AML-193 (cell line): ENCODE data around the gene COL4A1.

Source experiments
- DNase-seq, 2 experiments: peaks; one replicate each; lab custom pipeline; 2025; lab: John Stamatoyannopoulos, UW

COL4A1 gene

DNA sequence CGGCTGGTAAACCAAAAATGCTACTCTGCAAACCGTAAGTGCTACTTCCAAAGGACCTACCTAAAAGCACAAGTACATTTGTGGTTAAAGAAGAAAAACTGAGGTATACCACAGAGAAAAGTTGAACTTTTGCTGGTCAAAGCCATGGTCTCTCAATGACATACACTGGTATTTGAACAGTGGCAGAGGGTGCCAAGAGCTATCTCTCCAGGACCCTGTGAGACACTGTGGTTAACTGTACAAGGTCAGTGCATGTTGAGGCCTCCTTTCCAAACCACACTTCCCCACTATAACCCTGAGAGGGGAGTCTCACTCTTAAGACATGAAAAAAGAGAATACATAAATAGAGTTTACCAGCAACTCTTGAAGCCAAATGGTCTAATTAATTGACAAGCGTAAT lies 49.5 kb downstream of the COL4A1 start:
- no peak for DNase-seq

DNA sequence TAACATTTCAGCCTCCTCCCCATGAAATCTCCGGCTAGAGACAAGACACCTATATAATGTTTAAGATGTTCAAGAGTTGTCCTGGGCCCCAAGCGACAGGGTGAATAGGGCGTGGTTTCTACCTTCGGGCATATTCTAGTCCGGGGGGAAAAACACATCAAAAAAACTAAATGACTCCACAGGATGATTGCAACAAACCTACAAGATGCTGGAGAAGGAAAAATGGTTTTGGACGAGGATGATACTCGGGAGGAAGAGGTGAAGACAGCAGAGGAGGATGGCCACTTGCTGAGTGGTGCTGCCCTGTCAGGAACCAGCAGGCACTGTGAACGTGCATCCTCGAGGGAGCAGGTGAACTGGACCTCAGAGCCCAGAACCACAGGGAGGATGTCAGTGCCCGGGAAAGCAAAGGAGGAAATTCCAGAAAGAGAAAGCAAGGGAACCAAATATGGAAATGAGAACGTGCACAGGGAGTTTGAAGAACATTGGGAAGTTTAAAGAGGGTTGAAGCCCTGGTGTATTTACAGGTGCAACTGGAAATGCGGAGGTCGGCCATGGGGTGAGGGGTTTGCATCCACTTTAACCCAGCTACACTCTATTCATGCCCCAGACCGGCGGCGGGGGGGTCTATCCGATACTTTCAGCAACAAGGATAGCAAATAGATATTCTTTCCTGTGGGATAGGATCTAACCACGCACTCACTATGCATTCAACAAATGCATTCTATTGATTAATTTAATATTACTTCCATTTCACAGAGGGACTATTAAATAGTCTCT lies 50.6 kb downstream of the COL4A1 start:
- no peak for DNase-seq

DNA sequence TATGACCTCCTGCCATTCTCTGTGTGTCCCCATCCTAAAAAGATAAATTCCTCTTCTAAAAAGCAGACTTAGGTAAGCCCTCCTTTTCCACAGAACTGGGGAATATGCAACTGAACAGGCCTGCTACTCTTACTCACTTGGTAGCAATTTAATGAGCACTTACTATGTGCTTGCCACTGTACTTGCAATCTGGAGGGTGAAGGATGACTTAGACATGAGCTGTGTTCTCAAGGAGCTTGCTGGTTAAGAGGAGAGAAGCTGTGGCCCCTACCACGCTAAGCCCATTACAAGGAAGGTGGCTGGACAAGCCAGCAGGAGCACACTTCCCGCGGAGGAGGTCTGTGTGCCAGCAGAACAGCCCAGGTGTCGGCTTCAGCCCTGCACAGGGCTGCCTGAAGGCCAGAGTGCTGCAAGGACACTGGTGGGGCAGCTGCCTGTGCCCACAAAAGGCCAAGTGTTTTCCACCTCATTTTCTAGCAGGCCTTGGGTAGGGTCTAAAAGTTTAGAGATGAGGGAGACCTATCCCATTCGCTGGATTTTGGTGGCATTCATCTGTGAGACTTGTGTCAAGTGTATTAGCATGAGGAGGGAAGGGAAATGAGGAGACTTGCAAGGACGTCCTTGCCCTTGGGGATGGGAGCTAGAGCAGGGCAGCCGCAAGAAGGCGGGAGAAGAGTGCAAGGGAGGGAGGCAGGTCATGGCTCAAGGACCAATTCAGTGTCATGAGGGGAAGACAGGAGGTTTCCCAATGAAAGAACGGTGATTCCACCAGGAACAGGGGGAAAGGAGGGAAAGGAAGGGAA lies 52.0 kb downstream of the COL4A1 start:
- DNase-seq = no peak

DNA sequence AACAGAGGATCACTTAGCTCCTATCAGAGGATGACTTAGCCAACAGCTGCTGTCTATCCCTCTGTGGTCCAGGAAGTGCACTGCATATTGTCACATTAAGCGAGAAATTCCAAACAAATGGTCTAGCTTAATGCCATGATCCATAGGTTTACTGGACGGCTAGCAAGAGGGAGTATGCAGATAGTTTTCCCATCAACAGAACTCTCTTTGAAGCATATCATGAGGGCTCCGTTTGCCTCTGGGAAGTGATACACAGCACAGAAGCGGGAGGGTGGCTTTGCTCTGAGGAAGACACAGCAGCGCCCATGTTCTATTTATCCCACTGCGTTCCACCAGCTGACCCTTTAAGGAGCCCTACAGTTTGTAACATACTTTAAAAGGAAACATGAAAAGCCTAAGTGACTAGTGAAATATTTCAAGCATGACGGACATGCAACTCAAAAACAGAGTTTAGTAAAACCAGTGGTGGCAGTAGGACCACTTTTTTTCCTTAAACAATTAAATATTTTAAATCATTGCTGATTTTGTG lies 52.7 kb downstream of the COL4A1 start:
- no peak for DNase-seq

DNA sequence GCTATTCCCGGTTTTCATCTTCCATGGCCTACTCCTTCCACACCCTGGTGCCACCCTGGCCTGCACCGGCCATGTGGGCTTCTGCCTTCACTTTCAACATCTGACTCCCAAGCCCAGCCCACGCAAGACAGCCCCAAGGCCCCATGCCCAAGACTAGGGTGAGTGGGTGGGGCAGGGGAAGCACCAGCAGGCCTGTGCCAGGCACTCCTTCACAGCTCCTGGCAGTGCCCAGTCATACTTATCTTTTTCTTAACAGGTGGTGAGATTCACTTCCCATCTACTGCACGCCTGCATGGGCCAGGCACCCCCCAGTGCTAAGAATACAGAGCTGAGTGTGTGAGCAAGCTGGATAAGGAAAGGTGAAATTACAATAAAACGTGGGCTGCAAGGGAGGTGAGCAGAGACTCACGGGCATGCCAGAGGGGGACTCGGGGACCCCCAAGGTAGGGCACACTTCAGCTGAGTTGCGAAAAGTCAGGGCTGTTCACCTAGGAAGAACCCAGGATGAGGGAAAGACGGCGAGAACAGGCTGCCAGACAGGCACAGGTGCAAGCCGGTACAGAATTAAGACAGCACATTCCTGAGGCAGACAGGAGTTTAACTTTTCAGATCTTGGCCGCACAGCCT lies 55.7 kb downstream of the COL4A1 start:
- DNase-seq = no peak

DNA sequence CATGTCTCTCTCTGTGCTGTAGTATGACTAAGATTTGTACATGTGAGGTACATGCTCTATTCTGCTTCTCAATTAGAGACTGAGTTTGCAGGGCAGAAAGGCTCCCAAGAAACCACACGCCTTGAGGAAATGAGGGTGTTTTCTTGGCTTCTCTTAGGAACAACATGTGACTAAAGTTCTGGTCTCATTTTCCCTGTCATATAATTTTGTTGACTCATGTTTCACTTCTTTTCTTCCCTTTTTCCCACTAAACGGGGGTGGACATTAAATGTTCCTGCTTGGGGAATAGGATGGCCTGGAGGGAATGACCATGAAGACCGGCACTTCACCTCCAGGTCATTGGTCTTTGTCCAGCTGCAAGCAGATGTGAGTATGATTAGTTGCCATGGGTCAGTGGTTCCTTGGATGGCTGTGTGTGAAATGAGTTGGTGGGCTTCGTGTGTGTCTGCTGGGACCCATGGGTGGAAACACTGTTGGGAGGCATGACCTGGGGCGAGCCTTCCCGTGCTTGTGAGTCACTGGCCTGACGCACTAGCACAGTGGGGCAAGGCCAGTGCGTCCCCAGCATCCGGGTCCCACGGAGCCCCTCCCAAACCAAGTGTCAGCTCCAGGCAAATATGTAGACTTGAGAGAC lies 56.6 kb downstream of the COL4A1 start:
- no peak for DNase-seq

DNA sequence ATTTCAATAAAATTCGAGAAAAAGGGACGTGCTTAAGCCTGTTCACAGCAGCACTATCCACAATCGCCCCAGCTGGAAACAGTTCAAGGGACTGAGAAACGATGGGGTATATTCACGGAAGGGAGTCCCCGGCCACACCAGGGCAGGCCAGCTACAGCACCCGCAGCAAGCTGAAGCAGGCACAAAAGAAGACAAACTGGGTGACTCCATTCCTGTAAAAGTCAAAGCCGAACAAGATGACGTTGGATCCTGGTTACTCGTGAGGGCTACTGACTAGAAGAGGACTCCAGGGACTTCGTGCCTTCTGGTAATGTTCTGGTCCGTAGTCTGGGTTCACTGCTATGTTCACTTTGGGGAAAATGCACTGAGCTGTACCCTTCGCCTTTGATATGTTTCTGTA lies 57.6 kb downstream of the COL4A1 start:
- no peak for DNase-seq

DNA sequence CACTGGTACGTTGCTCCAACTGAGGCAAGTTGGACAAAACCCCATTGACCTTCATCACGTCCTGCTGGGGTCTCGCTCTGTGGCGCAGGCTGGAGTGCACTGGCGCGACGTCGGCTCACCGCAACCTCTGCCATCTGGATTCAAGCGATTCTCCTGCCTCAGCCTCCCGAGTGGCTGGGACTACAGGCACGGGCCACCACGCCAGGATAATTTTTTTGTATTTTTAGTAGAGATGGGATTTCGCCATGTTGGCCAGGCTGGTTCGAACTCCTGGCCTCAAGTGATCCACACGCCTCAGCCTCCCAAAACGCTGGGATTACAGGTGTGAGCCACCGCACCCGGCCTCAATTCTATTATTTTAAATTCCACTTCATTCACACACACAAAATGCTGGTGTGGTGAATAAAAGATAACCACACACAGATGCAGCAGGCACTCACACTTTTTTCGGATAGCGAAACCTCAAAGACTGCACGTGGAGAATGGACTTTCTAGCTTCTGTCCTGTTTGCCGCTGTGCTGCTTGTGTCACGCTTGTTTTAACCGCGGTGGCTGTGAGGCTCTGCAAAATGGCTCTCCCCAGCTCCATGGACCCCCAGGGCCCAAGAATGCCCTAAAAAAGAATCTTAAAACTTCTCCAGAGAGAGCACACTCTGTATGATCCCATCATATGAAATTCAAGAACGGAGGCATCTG lies 58.4 kb downstream of the COL4A1 start:
- DNase-seq = no peak

DNA sequence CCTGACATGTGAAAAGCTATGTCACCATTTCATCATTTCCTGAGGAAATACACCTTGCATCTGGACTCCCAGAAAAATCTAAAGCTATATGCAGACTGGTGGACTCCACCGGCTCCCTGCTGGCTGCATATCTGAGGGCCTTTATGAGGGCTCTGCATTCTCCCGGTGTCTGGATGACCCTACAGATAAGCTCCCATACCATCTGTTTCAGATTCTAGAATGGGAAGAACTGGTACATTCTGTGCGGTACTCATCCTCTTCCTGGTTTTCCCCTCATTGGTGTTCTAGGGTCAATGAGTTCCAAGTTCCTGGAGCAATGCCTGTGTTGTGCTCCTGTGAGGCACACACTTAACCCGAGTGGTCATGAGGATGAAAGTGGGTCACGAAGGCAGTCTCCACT lies 60.4 kb downstream of the COL4A1 start:
- no peak for DNase-seq

DNA sequence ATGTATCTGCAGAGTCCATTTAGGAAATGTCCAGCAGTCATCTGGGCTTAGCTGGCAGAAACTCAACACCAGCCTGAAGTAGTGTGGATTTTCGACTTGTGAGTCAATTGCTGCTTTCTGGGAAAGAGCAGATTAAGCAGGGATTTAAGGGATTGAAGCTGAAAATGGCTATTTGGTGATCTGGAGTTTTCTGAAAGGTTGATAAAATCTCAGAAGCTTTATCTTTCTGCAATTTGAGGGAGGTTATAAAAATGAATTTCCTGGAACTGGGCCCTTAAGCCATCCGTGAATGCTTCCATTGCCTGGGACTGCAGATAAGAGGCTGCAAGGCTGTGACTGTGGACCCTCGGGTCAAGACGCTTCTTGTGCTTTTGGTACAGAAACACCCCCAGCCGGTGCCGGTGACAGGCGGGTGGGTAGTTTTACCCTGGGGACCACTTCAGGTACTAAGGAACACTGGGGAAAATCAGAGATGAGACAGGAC lies 61.5 kb downstream of the COL4A1 start:
- DNase-seq = no peak

DNA sequence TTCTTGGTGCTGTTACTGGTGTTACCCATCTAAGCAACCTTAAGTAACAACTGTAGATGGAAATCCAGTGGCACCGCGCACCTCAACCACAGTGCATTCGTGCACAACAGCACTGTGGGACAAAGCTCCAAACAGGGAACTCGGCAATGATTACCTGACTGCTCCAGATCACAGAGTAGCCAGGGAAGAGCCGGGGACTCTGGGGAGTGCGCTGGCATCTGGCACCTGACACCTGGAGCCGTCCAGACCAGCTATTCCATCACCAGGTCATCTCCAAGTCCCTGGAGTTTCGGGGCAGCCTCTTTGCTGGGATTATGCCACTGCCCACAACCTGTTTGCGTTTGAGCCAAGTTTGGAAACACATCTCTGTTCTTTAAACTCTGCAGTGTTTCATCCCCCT lies 62.0 kb downstream of the COL4A1 start:
- no peak for DNase-seq

DNA sequence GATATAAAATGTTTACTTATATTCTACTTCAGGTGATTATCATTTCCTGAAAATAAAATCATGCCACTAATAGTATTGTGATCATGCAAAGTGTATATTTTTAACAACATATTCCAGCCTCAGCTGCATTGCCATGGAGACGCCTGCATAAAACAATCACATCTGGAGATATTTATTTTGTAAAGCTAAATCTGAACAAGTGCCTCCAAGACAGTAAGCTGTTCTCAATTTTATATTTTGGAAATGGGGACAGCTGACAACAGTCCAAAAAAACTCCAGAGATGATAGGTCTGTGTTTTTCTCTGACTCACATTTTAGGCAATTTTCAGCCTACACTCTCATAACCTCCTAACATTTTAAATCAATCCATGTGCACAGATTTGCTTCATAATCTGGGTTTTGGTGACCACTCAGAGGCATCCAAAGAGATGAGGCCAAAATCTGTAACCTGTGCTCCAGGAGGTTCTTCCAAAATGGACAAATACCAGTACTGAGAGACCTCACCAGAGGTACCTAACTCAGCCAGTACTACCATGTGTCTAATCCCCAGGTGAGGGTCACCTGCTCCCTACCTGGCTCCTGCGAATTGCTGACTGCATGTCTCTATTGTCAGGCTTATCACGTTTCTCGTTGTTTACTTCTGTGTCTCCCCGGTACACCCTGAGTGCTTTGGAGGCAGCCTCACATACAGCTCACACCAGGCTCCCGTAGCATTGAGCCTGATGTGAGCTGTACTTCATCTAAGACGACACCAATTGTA lies 62.7 kb downstream of the COL4A1 start:
- DNase-seq = no peak

DNA sequence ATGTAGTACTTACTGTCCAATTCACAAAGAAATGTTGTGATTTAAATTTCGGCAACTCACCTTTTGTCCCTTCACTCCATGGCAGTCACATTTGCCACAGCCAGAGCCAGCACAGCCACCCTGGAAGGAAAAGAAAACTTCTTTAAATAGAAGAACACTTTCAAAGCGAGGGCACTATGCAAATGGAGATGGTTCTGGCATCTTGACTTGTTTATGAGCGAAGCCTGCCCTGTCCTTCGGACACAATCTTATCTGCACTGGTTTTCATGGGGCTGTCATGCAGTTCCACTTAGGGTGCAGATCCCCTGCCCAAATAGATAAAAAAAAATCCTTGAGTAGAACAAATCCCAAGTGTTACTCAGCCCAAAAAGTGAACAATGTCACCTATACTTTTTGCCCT lies 64.3 kb downstream of the COL4A1 start:
- DNase-seq = no peak

DNA sequence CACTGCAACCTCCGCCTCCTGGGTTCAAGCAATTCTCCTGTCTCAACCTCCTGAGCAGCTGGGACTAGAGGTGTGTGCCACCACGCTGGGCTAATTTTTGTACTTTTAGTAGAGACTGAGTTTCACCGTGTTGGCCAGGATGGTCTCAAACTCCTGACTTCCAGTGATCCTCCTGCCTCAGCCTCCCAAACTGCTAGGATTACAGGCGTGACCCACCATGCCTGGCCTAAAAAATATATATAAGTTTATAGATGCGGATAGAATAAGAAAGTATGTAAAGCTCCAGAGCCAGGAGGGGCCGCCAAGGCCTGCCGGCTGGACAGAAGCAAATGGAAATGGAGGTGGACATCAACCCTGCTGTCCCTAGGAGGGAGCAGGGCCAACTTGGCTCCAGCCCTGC lies 66.0 kb downstream of the COL4A1 start:
- no peak for DNase-seq

DNA sequence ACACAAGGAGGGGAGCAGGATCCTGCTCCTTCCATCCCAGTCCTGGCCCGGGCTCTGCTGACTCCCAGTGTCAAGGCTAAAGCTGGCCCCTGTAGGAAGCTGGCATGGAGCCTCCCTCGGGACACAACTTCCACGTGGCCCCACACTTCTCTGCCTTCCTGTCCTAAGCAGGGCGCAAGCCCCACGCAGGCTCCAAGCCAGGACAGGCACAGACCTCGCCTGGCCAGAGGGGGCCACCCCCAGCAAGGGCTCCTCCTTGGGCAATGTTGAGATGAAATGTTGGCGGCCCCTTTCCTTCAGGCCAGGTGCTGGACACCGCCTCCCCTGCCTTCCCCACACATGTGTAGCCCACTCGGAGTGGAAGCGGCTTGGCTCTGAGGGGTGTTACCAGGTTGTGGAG lies 66.6 kb downstream of the COL4A1 start:
- DNase-seq = no peak

DNA sequence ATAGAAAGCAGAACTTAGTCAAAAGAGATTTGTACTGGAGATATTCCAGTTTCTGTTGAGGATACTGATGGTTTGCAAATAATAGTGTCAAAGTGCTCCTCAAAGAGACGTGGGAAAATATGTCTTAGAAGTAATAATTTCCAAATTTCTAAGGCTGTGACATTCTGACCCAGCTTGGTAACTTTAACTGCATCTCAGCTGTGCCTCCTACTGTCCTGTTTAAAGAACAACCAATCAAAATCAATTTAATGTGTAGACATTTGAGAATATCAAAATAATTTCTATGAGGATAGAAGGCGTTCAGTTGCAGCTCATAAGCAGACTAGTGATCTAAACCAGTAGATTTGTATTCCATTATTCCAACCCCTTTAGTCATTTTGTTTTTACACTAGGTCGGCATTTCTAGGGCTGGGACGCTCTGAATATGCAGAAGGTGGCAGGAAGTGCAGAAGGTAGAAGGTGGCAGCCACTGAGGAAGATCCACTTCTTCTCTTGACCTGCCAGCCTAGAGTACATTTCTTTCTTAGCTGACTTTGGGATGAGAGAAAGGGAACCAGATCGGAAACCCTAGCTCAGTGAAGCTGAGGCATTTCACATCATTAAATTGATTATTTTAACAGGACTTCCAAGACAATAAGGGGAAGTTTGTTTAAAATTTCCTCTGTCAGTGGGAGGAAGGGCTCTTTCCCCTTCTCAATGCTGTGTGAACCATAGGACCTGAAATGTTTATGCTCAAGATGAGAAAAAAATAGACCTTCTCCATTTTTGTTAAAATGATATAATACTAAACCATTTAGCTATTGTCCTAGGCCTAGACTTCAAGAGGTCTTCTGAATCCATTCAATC lies 67.5 kb downstream of the COL4A1 start:
- DNase-seq = peak in 1 of 2 experiments; percentile 27

DNA sequence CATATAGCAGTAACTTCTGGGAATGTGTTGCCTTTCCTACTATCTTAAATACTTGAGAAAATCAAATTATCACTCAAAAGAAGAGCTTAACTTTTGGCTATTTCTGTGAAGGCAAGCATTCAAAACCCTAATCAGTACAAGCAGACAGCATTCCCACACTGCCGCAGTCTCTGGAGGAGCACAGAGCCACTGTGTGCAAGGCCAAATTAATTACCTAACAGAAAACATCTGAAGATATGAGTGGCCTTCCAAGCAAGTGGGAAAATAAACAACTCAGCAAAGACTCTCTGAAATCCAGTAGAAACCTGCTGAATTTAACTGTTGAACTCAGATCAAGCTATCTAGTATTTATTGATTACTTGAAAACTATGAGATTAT lies 68.2 kb downstream of the COL4A1 start:
- DNase-seq = no peak

DNA sequence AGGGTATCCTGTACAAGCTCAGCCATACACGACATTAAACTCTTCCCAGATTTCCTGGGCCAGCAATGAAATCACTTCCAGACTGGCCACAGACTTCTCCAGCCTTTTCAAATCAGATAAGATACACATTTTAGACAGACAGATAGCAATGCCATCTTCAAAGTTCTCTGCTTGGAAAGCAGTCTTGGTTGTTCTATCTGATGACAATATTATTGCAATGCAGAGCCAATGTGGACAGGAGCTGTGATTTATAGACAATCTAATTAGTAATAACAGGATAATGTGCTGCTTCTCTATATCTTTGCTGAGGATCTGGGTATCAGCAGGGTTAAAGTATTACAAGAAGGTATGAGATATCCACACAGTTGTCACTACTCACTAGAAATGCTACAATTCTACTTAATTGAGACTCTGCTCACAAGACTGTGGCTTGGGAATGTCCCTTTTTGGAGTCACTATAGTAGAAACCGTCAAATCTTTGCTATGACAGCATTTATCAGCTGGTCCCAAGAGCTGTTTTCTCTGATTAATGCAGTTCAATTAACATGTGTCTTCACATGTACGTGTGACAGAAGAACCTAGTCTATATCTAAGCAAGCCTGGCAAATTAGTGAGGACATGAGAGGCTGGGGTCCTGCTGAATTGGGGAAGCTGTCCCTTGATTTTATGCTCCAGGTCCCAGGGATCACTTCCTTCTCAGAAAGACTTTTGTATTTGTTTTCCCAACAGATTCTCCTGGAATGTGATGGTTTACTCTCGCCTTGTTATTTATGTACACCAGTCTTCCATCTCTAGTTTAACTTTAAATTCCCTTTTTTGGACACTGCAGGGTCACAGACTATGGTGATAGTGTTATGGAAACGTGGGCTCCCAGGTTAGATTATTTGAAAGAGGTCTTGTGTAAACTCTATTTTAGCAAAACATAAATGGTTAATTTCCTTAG lies 68.8 kb downstream of the COL4A1 start:
- DNase-seq = no peak

DNA sequence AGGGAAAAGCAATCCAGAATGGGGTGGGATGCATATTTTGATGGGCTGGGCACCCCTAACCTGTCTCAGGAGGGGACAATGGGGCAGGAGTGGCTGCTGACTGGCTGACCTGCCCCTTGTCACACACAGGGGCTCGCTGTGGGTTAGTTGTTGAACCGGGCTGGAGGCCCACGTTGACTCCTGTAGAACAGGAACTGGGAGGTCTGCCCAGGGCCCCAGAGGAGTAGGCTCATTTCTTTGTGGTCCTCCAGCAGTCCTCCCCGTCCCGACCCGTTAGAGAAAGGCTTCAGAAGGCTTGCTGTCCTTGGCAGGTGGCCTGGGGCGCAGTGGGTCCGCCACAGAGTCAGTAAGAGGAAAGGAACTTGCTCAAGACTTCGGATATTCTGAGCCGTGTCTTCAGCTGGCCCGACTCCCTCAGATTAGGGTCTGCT lies 70.1 kb downstream of the COL4A1 start:
- no peak for DNase-seq
